Esophagus squamous epithelium (tissue), 4 donors: ENCODE measurements around the gene ITM2A.
A peak's percentile ranks its signal among the peaks of the same experiment; 100 is the strongest.

Experiments
- POLR2A ChIP-seq, 4 donors: fragments of 450-650 bp; IDR thresholded peaks; one replicate each; pipeline ENCODE4 v1.6.1; 2017; ENCODE audit warnings: antibody characterized with exemption in 4 of 4, mild to moderate bottlenecking in 4 of 4, moderate library complexity in 3 of 4
- TF ChIP-seq, protein P1 (sequence below), 6 experiments: fragments of 450-650 bp in 4 of 6; fragments of 200-600 bp in 2 of 6; sonication (generic) in 2 of 6; IDR thresholded peaks; one replicate each; pipeline ENCODE4 v1.5.1; 2016 to 2019; ENCODE audit warnings: antibody characterized with exemption in 6 of 6, mild to moderate bottlenecking in 4 of 6, moderate library complexity in 4 of 6

DNA sequence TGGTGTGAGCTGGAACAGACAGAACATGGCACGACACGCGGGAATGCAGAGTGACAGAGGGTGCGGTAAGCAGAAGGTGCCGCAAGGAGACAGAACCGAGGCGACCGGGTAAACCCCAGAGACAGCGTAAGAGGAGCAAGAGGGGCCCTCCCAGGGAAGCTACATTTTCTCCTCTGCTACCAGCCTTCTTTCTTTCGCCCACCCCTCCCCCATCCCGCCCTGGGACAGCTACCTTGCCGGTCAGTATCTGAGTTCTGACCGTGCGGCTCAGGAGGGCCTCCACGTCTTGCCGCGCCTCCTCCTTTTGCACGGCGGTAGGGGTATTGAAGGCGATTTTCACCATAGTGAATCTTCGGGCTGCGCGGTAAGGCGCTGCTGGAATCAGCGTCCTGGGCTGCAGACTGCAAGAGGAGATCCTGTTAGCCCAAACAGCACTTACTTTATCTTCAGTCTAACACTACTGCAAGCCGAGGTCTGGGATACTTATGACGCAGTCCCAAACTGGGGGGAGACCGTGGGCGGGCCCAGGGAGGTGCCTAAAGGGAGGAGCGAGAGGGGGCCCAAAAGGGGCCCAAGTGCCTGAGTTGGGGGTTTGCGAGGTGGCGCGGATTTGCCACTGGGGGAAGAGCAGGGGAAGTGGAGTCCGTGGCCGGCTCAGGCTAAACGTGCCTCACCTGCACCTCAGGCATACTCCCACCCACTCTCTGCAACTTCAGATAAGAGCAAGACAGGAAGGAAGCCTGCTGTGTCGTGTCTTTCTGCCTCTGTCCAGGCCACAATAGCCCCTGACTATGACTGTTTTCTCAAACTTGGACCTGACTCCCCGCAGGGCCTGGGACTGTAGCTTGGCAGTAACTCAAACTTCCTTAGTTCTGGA lies at the start of gene ITM2A:
- TF ChIP-seq, protein P1, sequence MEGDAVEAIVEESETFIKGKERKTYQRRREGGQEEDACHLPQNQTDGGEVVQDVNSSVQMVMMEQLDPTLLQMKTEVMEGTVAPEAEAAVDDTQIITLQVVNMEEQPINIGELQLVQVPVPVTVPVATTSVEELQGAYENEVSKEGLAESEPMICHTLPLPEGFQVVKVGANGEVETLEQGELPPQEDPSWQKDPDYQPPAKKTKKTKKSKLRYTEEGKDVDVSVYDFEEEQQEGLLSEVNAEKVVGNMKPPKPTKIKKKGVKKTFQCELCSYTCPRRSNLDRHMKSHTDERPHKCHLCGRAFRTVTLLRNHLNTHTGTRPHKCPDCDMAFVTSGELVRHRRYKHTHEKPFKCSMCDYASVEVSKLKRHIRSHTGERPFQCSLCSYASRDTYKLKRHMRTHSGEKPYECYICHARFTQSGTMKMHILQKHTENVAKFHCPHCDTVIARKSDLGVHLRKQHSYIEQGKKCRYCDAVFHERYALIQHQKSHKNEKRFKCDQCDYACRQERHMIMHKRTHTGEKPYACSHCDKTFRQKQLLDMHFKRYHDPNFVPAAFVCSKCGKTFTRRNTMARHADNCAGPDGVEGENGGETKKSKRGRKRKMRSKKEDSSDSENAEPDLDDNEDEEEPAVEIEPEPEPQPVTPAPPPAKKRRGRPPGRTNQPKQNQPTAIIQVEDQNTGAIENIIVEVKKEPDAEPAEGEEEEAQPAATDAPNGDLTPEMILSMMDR (IDR thresholded peaks at IDR 0.05) = no peak
- peak in 2 of 4 donors; percentile 32 to 46 for TF ChIP-seq POLR2A (IDR thresholded peaks at IDR 0.05)
